Measurements from ENCODE around the gene CYTH1. TPM values are rescaled to one million over a fixed set of nuclear protein-coding genes. Genes with fewer than 3 reads are reported as not detected.
"Not testable (repeated sequence)": the region's sequence is repeated elsewhere in the genome, so short reads cannot be mapped to it uniquely, and the experiment has no call there.

Gene CYTH1
- total RNA-seq, 1 experiment from 2014 or later = 40.3 TPM

- intact Hi-C loops (cut with micrococcal nuclease; ENCODE audit: unreplicated experiment) = no loop called here
- Histone ChIP-seq H3K27ac (no peak overlapping the region), H3K9me3 (ENCODE audit: insufficient read depth, low read depth) (no peaks in the 10 kb centered on the region), H3K4me1 (replicated peaks; ENCODE audit: insufficient read depth) (no peaks in the 10 kb centered on the region), H3K9me2 (ENCODE audit: insufficient read depth) (no peaks in the 10 kb centered on the region), H3K79me2 (ENCODE audit: low read depth) (no peaks in the 10 kb centered on the region), H4K20me1 (ENCODE audit: insufficient read depth) (no peaks in the 10 kb centered on the region), H3K4me3 (no peak overlapping the region), H3K4me2 (no peak overlapping the region), H3K27me3 (ENCODE audit: insufficient read depth, low read depth) (no peaks in the 10 kb centered on the region), H3K36me3 (ENCODE audit: low read depth) (no peaks in the 10 kb centered on the region), H3F3A (ENCODE audit: insufficient read depth, low read depth) (peaks cover 12% of the 10 kb centered on the region; the same call in 1 of the 2 replicates), H2AFZ (no peak overlapping the region)
- no TSS peak for BruUV-seq (replicated peaks)
- TF ChIP-seq EZH2 (IDR thresholded peaks at IDR 0.05; ENCODE audit: low read depth) (no peak), CTCF (conservative IDR thresholded peaks at IDR 0.05) (no peak)
- ChIA-PET POLR2A (ENCODE audit: unreplicated experiment) (no interaction called here), CTCF (interaction anchor here (0.5 kb wide), 1 partner anchor 185 kb away, joined by 7 read pairs; no protein-coding TSS in a partner anchor)
- DNase-seq = no peak
Measured at GRCh38 chr17:78780335-78780734, 1.7 kb downstream of the CYTH1 start.

GRCh38 chr17:78779850-78780249, 2.2 kb downstream of the CYTH1 start:
- Histone ChIP-seq H3K4me1 (replicated peaks; ENCODE audit: insufficient read depth) (no peaks in the 10 kb centered on the region), H3K9me3 (ENCODE audit: insufficient read depth, low read depth) (no peaks in the 10 kb centered on the region), H3K4me3 (no peak overlapping the region), H3K4me2 (no peak overlapping the region), H4K20me1 (ENCODE audit: insufficient read depth) (no peaks in the 10 kb centered on the region), H3K27ac (no peak overlapping the region), H3K27me3 (ENCODE audit: insufficient read depth, low read depth) (no peaks in the 10 kb centered on the region), H3F3A (ENCODE audit: insufficient read depth, low read depth) (peaks cover 12% of the 10 kb centered on the region; the same call in 1 of the 2 replicates), H3K36me3 (ENCODE audit: low read depth) (no peaks in the 10 kb centered on the region), H2AFZ (no peak overlapping the region), H3K9me2 (ENCODE audit: insufficient read depth) (no peaks in the 10 kb centered on the region), H3K79me2 (ENCODE audit: low read depth) (no peaks in the 10 kb centered on the region)
- no peak for TF ChIP-seq EZH2 (IDR thresholded peaks at IDR 0.05; ENCODE audit: low read depth)
- no peak for TF ChIP-seq CTCF (conservative IDR thresholded peaks at IDR 0.05)
- ChIA-PET POLR2A (ENCODE audit: unreplicated experiment) (no interaction called here), CTCF (no interaction called here)
- no TSS peak for BruUV-seq (replicated peaks)
- intact Hi-C loops (cut with micrococcal nuclease; ENCODE audit: unreplicated experiment) = no loop called here
- DNase-seq = no peak

GRCh38 chr17:78779286-78779651, 2.8 kb downstream of the CYTH1 start:
- H2AFZ ChIP-seq; BruUV-seq (replicated peaks); DNase-seq; H3K79me2 ChIP-seq (ENCODE audit: low read depth); H3K27ac ChIP-seq; H3K4me2 ChIP-seq; intact Hi-C loops (cut with micrococcal nuclease; ENCODE audit: unreplicated experiment); H3K9me3 ChIP-seq (ENCODE audit: insufficient read depth, low read depth); H3K4me1 ChIP-seq (replicated peaks; ENCODE audit: insufficient read depth); H3K27me3 ChIP-seq (ENCODE audit: insufficient read depth, low read depth); H4K20me1 ChIP-seq (ENCODE audit: insufficient read depth); H3K36me3 ChIP-seq (ENCODE audit: low read depth); H3K9me2 ChIP-seq (ENCODE audit: insufficient read depth); H3K4me3 ChIP-seq; POLR2A ChIA-PET (ENCODE audit: unreplicated experiment): not testable (repeated sequence)
- peaks cover 12% of the 10 kb centered on the region; the same call in 1 of the 2 replicates for H3F3A ChIP-seq (ENCODE audit: insufficient read depth, low read depth)
- CTCF ChIA-PET = interaction anchor here (0.7 kb wide), 1 partner anchor 597 kb away, joined by 9 read pairs; no protein-coding TSS in a partner anchor

- Histone ChIP-seq H3K4me2 (no peak overlapping the region), H3K4me3 (no peak overlapping the region), H3F3A (ENCODE audit: insufficient read depth, low read depth) (peaks cover 5% of the 10 kb centered on the region; the same call in 1 of the 2 replicates), H3K9me2 (ENCODE audit: insufficient read depth) (no peaks in the 10 kb centered on the region), H3K36me3 (ENCODE audit: low read depth) (no peaks in the 10 kb centered on the region), H3K27ac (no peak overlapping the region), H3K27me3 (ENCODE audit: insufficient read depth, low read depth) (no peaks in the 10 kb centered on the region), H4K20me1 (ENCODE audit: insufficient read depth) (no peaks in the 10 kb centered on the region), H2AFZ (no peak overlapping the region), H3K9me3 (ENCODE audit: insufficient read depth, low read depth) (no peaks in the 10 kb centered on the region), H3K79me2 (ENCODE audit: low read depth) (no peaks in the 10 kb centered on the region), H3K4me1 (replicated peaks; ENCODE audit: insufficient read depth) (no peaks in the 10 kb centered on the region)
- POLR2A ChIA-PET (ENCODE audit: unreplicated experiment) = no interaction called here
- no TSS peak for BruUV-seq (replicated peaks)
- intact Hi-C loops (cut with micrococcal nuclease; ENCODE audit: unreplicated experiment) = no loop called here
- TF ChIP-seq CTCF (conservative IDR thresholded peaks at IDR 0.05) = no peak
- no peak for TF ChIP-seq EZH2 (IDR thresholded peaks at IDR 0.05; ENCODE audit: low read depth)
- CTCF ChIA-PET = no interaction called here
- DNase-seq = no peak
Measured at GRCh38 chr17:78777881-78778280, 4.2 kb downstream of the CYTH1 start.
